ENCODE data around the gene RTTN. TPM values are rescaled to one million over a fixed set of nuclear protein-coding genes. Genes with fewer than 3 reads are reported as not detected.

The RTTN gene
- polyA plus RNA-seq, 10 donors = 8.6 to 15.7 (median 11.3) TPM

GRCh38 chr18:70029163-70029562, 176.3 kb downstream of the RTTN start:
- DNase-seq = no peak

DNA sequence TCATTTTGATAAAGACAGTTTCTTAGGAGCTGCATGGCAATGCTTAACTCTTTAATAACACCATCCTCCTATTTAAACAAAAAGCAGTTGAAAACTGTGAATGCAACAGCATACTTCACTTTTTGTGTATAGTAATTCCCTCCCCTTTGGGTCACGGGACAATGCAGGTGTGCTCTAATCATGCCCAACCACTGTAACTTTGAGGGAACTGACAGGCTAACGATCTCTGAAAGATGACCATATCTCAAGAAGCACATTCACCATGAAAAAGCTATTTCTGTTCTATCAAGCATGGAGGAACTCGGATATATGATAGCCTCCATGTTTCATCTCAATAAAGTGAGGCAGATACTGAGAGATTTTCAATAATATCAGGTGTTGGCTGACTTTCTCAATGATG, 176.8 kb downstream of the RTTN start:
- DNase-seq = no peak

DNA sequence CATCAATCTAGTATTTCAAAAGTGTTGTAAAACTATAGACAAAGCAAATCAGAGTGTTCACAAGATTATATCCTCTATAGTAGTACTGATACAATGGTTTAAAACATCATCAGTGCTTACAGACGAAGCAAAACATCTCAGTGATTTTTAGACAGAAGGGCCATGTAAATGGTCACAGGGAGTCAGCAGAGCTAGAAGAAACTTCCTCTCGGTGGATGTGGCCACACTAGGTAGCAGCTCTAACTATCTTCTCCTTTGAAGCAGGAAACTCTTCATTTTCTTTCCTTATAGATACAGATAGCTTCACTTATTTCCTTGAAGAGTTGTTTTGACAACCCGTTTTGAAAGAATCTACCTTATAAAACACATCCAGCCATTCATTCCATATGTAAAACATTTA, 177.4 kb downstream of the RTTN start:
- no peak for DNase-seq

DNA sequence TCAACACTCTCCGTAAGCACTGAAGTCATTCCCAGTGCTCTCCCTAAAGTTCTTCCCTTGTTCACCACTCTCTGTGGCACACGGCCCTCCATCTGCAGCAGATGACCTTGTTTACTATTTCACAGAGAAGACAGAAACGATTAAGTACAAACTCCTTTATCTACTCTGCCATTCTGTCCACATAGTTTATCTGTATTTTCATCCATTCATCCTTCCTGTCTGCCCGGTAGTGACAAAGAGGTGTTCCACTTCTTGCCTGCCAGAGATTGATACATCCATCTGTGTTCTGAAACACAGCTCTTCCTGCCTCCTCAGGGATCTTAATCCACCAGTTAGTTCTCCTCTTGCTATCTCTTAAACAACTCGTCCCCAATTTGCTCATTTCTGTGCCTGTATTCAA, 179.9 kb downstream of the RTTN start:
- DNase-seq = no peak

DNA sequence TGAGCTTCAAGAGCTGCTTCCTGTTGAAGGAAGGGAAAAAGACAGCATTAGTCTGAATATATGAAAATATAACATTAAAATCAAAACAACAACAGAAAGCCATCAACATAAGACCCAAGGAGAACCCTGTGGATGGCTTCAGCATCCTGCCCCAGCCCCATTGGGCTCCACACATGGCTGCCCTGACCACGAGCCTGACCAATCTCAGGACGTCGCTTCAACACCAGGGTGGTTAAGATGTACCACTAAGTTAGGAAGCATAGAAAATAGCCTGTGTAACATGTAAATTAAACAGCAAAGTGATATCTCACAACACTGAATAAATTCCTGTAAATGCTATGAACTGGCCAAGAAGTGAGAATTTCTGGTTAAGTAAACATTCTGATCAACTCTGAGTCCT, 180.7 kb downstream of the RTTN start:
- no peak for DNase-seq

- DNase-seq = no peak
Measured at GRCh38 chr18:70024093-70024492, 181.4 kb downstream of the RTTN start.

DNA sequence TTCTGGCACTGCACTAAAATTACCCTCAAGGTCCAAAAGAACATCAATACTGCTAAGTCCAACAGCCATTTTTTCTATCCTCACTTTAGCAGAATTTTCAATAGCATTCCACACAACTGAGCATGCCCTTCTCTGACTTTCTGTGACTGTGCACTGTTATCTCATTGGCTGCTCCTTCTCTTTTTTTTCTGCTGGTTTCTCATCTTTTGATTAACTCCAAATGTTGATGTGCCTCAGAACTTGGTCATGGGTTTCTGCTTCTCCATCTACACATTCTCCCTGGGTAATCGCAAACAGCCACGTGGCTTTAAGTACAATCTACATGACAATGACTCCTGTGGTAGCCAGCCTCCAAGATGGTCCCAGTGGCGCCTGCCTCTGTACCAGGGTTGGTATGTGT, 182.9 kb downstream of the RTTN start:
- DNase-seq = no peak

GRCh38 chr18:70021498-70021897, 184.0 kb downstream of the RTTN start:
- DNase-seq = no peak

DNA sequence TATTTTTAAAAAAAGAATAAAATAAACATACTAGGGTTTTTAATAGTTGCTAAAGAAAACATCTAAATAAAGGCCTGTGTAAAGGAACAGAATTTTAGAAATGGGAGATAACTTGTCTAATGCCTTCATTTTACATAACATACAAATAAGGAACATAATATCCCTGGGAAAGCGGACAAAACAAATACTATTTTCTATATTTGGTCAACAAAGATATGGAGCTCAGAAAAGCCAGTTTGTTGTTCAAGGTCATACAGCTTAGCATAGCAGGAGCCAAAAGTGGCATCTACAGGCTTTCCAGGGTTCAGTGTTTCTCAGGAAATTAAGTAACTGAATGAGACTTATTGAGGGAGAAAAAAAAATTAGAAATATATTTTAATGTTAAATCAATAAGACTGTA, 184.4 kb downstream of the RTTN start:
- DNase-seq = no peak

DNA sequence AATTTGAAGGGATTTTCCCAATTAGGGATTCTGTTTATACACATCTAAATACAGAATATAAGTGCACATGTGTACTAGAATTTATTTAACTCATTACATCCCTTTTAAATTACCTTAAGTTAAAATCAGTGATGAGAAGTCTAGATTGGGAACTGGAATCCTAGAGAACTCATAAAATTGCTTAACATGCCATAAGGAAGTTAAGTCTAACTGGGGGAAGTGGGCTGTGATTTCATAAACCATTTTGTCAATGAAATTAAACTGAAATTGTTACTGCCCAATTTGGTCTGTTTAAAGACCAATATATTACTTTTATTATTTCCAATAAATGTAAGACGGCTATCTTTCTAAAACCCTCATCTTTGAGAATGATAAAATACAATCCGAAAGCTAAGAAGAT, 185.5 kb downstream of the RTTN start:
- no peak for DNase-seq

- no peak for DNase-seq
Measured at GRCh38 chr18:70019136-70019535, 186.4 kb downstream of the RTTN start.

GRCh38 chr18:70015127-70015526, 190.4 kb downstream of the RTTN start:
- no peak for DNase-seq

GRCh38 chr18:70005580-70005979, 199.9 kb downstream of the RTTN start:
- no peak for DNase-seq

- DNase-seq = peak in 2 of 3 donors; percentile 7 to 42
Measured at GRCh38 chr18:70004696-70005095, 200.8 kb downstream of the RTTN start.

GRCh38 chr18:69999656-70000055, 205.8 kb downstream of the RTTN start:
- peak in 1 of 3 donors; percentile 14 for DNase-seq

- DNase-seq = peak in 2 of 3 donors; percentile 10 to 39
Measured at GRCh38 chr18:69998523-69998987, 206.9 kb downstream of the RTTN start.

GRCh38 chr18:69996951-69997798, 208.3 kb downstream of the RTTN start:
- DNase-seq = no peak

DNA sequence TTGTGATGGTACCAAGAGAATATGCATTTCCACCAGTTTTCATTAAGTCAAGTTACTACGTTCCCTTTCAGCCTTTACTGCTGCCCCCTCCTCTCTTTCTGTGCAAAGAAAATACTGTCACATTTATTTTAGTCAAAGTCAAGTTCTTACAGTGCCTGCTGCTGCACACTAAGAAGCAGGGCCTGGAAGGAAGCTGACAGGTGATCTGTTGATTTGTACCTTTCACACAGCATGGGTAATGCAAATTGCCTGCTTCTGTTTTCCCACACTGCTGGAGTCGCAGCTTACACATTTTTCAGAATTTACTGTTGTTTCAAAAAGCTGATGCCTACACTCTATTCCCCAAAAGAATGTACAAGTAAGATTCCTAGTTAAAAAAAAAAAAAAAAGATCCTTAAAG, 209.1 kb downstream of the RTTN start:
- DNase-seq = no peak

DNA sequence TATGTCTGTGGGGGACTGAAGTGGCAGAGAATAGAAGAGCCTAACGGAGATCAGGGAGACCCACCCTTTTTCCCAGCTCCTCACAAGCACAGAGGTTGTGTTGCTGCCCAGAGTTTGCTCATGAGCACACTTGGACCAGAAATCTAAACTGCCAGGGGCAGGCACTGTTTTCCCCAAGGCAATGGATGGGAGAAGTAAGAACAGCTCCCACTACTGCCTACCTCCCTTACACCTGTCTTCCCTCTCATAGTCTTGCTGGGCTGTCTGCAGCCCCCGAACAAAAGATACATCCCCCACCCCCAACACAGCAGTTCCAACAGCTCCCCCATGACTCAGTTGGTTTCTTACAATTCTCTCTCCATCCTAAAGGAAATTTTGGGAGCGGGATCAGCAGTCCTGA, 209.7 kb downstream of the RTTN start:
- DNase-seq = no peak

DNA sequence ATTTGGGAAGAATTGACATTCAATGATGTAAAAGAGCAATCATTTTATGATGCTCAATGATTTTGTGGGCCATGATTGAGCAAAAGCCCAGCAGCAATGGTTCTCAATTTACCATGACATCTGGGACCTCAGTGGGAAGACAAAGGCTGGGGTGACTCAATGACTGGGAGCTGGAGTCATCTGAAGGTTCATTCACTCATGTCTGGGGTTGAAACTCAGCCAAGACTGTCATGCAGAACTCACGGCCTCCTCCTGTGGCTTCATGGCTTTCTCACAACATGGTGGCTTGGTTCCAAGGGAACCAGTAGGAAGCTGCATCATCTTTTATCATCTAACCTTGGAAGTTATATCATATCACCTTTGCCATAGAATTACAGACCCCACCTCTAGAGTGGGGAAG, 212.7 kb downstream of the RTTN start:
- DNase-seq = peak in 1 of 3 donors; percentile 20

DNA sequence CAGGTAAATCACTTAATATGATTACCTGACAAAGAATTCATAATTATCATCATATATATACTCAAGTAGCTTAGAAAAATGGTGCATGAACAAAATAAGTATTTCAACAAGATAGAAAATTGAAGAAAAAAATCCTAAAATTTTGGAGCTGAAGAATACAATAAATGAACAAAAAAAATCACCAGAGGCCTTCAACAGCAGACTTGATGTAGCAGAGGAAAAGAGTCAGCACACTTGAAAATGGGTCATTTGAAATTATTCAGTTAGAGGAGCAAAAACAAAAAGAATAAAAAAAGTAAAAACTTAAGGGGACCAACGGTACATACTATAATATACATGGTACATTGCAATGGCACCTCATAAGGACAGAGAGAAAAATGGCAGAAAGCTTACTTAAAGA, 217.6 kb downstream of the RTTN start:
- no peak for DNase-seq

DNA sequence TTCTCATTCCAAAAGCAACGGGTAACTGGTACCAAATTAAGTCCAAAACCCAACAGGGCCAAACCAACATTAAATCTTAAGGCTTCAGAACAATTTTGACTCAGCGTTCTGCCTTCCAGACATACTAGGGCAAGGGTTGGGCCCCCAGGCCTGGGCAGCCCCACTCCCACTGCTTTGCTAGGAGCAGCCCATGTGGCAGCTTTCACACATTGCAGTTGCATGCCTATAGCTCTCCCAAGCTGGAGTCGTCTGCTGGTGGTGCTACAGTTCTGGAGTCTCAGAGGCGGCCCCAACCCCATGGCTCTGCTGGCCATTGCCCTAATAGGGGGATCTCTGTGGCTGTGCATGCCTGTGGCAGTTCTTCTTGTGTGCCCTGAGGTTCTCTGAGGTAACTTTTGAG, 220.2 kb downstream of the RTTN start:
- no peak for DNase-seq

DNA sequence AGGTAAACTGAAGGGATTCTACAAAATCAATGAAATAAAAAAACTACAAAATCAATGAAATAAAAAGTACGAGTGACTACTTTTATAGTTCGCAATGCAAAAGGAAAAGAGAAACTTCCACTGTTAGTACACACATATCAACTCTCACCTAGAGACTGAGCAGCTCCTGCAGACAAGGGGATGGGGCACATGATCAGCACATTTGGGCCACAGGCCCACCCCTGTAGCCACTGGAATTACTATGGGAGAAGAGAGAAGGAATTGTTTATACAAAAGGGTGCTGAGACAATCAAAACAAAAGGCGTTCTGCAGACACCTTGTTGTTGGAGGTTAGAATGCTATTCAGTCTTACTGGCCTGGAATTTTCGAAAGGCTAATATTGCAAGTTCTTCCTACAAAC, 223.1 kb downstream of the RTTN start:
- no peak for DNase-seq

GRCh38 chr18:69981948-69982347, 223.5 kb downstream of the RTTN start:
- no peak for DNase-seq

Data from muscle of back (tissue), 11 donors.